Transverse colon (tissue), 4 donors: ENCODE data around the gene FIGN. TPM values are rescaled to one million over a fixed set of nuclear protein-coding genes. Genes with fewer than 3 reads are reported as not detected.

Source experiments
- DNase-seq: peaks from one replicate; pipeline ENCODE4 v3.0.0-alpha.2; 2019
- H3K27ac ChIP-seq, 4 donors: fragments of 200-600 bp; sonication (generic); 2 replicates each; pipeline ENCODE4 v1.5.1; 2016 to 2018; ENCODE audit warnings: inconsistent platforms in 4 of 4
- H3K27me3 ChIP-seq: fragments of 200-600 bp; sonication (generic); 2 replicates; pipeline ENCODE4 v1.5.1; 2017; ENCODE audit warnings: inconsistent platforms
- H3K36me3 ChIP-seq, 4 donors: fragments of 200-600 bp; sonication (generic); 2 replicates each; pipeline ENCODE4 v1.5.1; 2017 to 2019; ENCODE audit warnings: inconsistent platforms in 4 of 4
- H3K4me1 ChIP-seq, 4 donors: fragments of 200-600 bp; sonication (generic); 2 replicates each; pipeline ENCODE4 v1.5.1; 2017 to 2020; ENCODE audit warnings: inconsistent platforms in 4 of 4
- H3K4me3 ChIP-seq, 4 donors: fragments of 200-600 bp; sonication (generic); 1 replicate in 1 of 4; 2 replicates in 3 of 4; pipeline versions ENCODE4 v1.5.1 to v1.6.1; 2017 to 2019; ENCODE audit warnings: inconsistent platforms in 4 of 4
- H3K9me3 ChIP-seq, 2 donors: fragments of 200-600 bp; sonication (generic); 2 replicates each; pipeline ENCODE4 v1.5.1; 2017 to 2019; ENCODE audit warnings: inconsistent platforms in 2 of 2
- CTCF ChIP-seq, 5 experiments: fragments of 200-600 bp in 3 of 5; fragments of 450-650 bp in 2 of 5; sonication (generic) in 3 of 5; IDR thresholded peaks; 1 replicate in 2 of 5; 2 replicates in 3 of 5; pipeline ENCODE4 v1.5.1; 2016 to 2017; ENCODE audit warnings: antibody characterized with exemption in 5 of 5, inconsistent platforms in 3 of 5, mild to moderate bottlenecking in 2 of 5, moderate library complexity in 1 of 5
- EP300 ChIP-seq: sonication (generic); formaldehyde crosslinking; IDR thresholded peaks from one replicate; pipeline ENCODE4 v1.6.1; 2017; ENCODE audit warnings: antibody characterized with exemption, low read depth
- POLR2A ChIP-seq: fragments of 450-650 bp; IDR thresholded peaks from one replicate; pipeline ENCODE4 v1.6.1; 2016; ENCODE audit warnings: antibody characterized with exemption, mild to moderate bottlenecking, moderate library complexity
- POLR2AphosphoS5 ChIP-seq, 3 donors: sonication (generic); formaldehyde crosslinking; IDR thresholded peaks; one replicate each; pipeline ENCODE4 v1.6.1; 2016; ENCODE audit warnings: antibody characterized with exemption in 3 of 3
- WGBS, 2 donors: methylation state at CpG; one replicate each; pipeline ENCODE4 v1.1.5; 2018; ENCODE audit warnings: low coverage in 1 of 2; 5-methylcytosine and 5-hydroxymethylcytosine counted together
- in situ Hi-C, 4 donors: fragments of 200-750 bp; cut with MboI; loops; one replicate each; pipeline versions ENCODE4 v1.15.0 to v1.15.1; 2017; ENCODE audit warnings: low sequenced_read_pairs in 3 of 4, low pct_ligation_motif_present in 1 of 4, low pct_unique_long_range_greater_than_20kb in 1 of 4
- intact Hi-C: fragments of 100-400 bp; cut with DNase I; formaldehyde crosslinking; loops from one replicate; pipeline ENCODE4 v1.15.1; 2023; ENCODE audit warnings: low total_unique reads
- total RNA-seq, 4 donors: library from RNA; depleted of rRNA; stranded (reverse); fragments of >200 nt; gene quantifications; one replicate each; pipeline ENCODE4 v1.1.0, GENCODE V29; 2016

FIGN gene
- total RNA-seq, 4 donors from 2014 or later: 0.75 to 1.3 (median 1.0) TPM

- Histone ChIP-seq H3K4me3 (no peak overlapping the region), H3K27ac (no peak overlapping the region), H3K27me3 (no peaks in the 10 kb centered on the region), H3K36me3 (no peaks in the 10 kb centered on the region), H3K9me3 (no peaks in the 10 kb centered on the region), H3K4me1 (no peaks in the 10 kb centered on the region)
- no peak for DNase-seq
- in situ Hi-C loops (no loop called here), intact Hi-C loops (no loop called here)
- TF ChIP-seq CTCF (IDR thresholded peaks at IDR 0.05) (no peak), POLR2A (no peak), POLR2AphosphoS5 (IDR thresholded peaks at IDR 0.05) (no peak), EP300 (no peak)
- 66 to 69% methylated on average over 3 of the region's 3 CpGs for WGBS, 2 donors
Observed at GRCh38 chr2:163594497-163594896, 141.3 kb downstream of the FIGN start.

- Histone ChIP-seq H3K27me3 (no peaks in the 10 kb centered on the region), H3K9me3 (no peaks in the 10 kb centered on the region), H3K4me3 (no peak overlapping the region), H3K27ac (no peak overlapping the region), H3K36me3 (no peaks in the 10 kb centered on the region), H3K4me1 (no peaks in the 10 kb centered on the region)
- intact Hi-C loops: no loop called here
- 78 to 79% methylated on average over 6 of the region's 6 CpGs for WGBS, 2 donors
- TF ChIP-seq CTCF (IDR thresholded peaks at IDR 0.05): no peak
- no peak for TF ChIP-seq POLR2AphosphoS5 (IDR thresholded peaks at IDR 0.05)
- TF ChIP-seq POLR2A: no peak
- TF ChIP-seq EP300: no peak
- no peak for DNase-seq
- in situ Hi-C loops: no loop called here
Observed at GRCh38 chr2:163593982-163594381, 141.8 kb downstream of the FIGN start.

GRCh38 chr2:163592954-163593622 is 142.7 kb downstream of the FIGN start:
- no peaks in the 10 kb centered on the region for H3K9me3 ChIP-seq
- no peak overlapping the region for H3K27ac ChIP-seq
- no peak for DNase-seq
- intact Hi-C loops: no loop called here
- H3K4me3 ChIP-seq: no peak overlapping the region
- no peaks in the 10 kb centered on the region for H3K36me3 ChIP-seq
- no peak for TF ChIP-seq EP300
- no peak for TF ChIP-seq POLR2AphosphoS5 (IDR thresholded peaks at IDR 0.05)
- no peak for TF ChIP-seq CTCF (IDR thresholded peaks at IDR 0.05)
- no peak for TF ChIP-seq POLR2A
- no peaks in the 10 kb centered on the region for H3K4me1 ChIP-seq
- H3K27me3 ChIP-seq: no peaks in the 10 kb centered on the region
- in situ Hi-C loops: no loop called here
- 70 to 86% methylated on average over 5 to 6 of the region's 6 CpGs for WGBS, 2 donors

GRCh38 chr2:163591461-163591860 is 144.3 kb downstream of the FIGN start:
- Histone ChIP-seq H3K27me3 (no peaks in the 10 kb centered on the region), H3K36me3 (no peaks in the 10 kb centered on the region), H3K27ac (no peak overlapping the region), H3K4me3 (no peak overlapping the region), H3K4me1 (no peaks in the 10 kb centered on the region), H3K9me3 (no peaks in the 10 kb centered on the region)
- in situ Hi-C loops (no loop called here), intact Hi-C loops (no loop called here)
- no peak for DNase-seq
- TF ChIP-seq POLR2AphosphoS5 (IDR thresholded peaks at IDR 0.05) (no peak), CTCF (IDR thresholded peaks at IDR 0.05) (no peak), POLR2A (no peak), EP300 (no peak)
- WGBS, 2 donors: 86 to 87% methylated on average over 3 of the region's 3 CpGs
